NAMALWA (cell line): ENCODE results near the gene RFX5.
"Not testable (repeated sequence)": the region's sequence is repeated elsewhere in the genome, so short reads cannot be mapped to it uniquely, and the experiment has no call there.

Experiments used
- DNase-seq: peaks from one replicate; pipeline ENCODE4 v3.0.0-alpha.2; 2015; ENCODE audit warnings: low spot score

The RFX5 gene

GRCh38 chr1:151362308-151363155 is 15.5 kb upstream of the RFX5 start:
- no peak for DNase-seq

DNA sequence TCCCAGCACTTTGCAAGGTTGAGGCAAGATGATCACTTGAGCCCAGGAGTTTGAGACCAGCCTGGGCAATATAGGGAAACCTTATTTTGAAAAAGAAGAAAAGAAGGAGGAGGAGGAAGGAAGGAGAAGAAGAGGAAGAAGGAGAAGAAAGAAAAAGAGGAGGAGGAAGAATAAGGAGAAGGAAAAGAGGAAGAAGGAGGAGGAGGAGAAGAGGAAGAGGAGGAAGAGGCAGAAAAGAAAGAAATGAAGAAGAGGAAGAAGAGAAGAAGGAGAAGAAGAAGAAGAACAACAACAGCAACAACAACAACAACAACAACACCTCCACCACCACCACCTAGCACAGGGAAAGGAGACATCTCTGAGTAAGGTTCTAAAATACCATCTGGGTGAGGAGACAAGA is 14.8 kb upstream of the RFX5 start:
- no peak for DNase-seq

- no peak for DNase-seq
Measured at GRCh38 chr1:151356696-151357095, 9.6 kb upstream of the RFX5 start.

GRCh38 chr1:151352021-151352718 is 5.1 kb upstream of the RFX5 start:
- DNase-seq, result peak; percentile 51

DNA sequence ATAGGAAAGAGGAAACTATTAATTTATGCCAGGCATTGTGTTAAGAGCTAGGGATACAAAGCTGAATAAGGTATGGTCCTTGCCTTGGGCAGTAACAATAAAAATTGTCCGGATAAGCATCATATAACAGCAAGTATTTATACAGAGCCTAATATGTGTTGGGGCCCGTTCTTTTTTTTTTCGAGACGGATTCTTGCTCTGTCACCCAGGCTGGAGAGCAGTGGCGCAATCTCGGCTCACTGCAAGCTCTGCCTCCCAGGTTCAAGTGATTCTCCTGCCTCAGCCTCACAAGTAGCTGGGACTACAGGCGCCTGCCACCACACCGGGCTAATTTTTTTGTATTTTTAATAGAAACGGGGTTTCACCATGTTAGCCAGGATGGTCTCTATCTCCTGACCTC is 3.3 kb upstream of the RFX5 start:
- not testable (repeated sequence) for DNase-seq

DNA sequence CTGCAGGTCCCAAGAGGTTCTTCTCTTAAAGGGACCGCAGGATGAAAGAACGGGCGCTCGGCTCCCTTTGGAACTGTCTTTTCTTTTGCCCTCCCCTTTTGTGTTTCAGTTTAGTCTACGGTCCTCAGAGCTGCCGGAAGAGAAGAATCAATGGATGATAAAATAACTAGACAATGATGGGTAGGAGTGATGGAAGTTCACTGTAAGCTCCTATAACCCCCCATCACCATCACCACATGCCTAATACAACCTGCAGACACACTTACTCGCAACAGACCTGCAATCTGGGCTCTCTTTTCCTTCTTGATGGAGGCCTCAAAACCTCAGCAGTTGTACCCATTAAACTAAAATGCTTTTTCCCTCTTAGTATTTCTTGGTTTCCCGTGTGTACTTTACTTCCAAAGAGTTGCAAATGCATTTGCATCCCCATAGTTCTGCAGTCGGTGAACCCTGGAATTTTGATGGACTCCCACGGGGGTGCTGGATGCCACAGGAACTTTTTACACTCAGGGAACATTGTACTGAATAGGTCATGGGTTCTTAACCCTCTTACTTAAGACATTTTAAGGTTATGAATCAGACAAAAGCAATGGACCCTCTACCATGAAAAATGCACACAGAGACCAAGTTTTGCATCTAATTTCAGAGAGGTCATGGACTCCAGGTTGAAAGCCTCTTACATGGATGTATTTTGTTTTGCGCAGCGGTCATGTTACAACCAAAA is 633 bp upstream of the RFX5 start:
- peak; percentile 51 for DNase-seq

GRCh38 chr1:151346082-151346768 is 827 bp downstream of the RFX5 start:
- DNase-seq, result peak; percentile 45

- no peak for DNase-seq
Measured at GRCh38 chr1:151344291-151344690, 2.8 kb downstream of the RFX5 start.

GRCh38 chr1:151343587-151343986 is 3.5 kb downstream of the RFX5 start:
- no peak for DNase-seq

DNA sequence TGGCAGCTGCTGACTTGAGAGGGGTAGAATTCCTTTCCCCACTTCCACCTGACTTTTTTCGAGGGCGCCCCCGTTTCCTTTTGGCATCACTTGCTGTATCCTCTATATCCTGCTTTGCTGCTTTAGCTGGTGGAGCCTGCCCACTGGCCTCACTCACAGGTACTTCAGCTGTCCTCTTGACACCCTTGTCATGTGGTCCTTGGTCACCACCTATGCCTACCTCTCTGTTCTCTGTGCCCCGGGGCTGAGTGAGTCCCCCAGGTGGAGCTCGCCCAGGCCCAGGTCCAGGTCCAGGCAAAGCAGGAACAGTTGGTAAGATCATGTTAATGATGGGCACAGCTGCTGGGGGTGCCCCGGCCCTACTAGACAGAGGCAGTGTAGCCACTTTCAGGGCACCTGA is 4.5 kb downstream of the RFX5 start:
- no peak for DNase-seq

DNA sequence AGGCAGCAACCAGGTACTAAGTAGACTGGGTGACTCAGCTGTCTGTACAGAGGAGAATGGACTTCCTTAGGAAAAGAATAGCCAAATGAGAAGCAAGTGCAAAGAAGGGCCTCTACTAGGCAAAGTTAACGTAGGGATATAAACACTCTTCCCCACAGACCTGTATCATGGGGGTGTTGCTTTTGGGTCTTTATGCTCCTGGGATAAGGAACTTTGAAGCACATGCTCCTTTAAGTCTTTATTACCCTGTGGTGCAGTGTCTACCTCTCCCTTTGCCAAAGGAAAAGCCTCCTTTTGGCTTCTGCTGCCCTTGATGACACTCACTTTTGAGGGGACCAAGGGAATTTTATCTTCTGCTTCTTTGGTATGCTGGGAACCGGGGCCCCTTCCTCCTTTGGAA is 5.0 kb downstream of the RFX5 start:
- DNase-seq, result no peak

GRCh38 chr1:151340870-151341754 is 5.9 kb downstream of the RFX5 start:
- DNase-seq, result peak; percentile 95

DNA sequence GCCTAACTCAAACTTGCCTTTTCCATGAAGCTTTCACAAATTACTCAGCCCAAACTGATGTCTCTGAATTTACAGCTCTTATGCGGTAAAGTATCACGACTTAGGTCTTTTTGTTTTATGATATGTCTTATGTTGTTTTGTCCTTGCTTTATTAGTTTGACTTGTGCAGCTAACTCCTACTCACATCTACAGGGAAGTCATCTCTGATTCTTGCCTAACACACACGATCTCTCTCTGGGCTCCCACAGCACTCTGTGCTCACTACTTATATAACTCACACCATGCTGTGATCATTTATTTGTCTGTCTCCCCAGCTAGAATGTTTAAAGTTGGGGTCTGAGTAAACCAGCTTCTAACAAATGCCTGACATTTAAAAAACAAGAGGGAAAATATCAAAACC is 10.5 kb downstream of the RFX5 start:
- DNase-seq, result no peak

GRCh38 chr1:151334822-151335221 is 12.2 kb downstream of the RFX5 start:
- no peak for DNase-seq

- DNase-seq, result no peak
Measured at GRCh38 chr1:151327903-151328674, 19.0 kb downstream of the RFX5 start.

DNA sequence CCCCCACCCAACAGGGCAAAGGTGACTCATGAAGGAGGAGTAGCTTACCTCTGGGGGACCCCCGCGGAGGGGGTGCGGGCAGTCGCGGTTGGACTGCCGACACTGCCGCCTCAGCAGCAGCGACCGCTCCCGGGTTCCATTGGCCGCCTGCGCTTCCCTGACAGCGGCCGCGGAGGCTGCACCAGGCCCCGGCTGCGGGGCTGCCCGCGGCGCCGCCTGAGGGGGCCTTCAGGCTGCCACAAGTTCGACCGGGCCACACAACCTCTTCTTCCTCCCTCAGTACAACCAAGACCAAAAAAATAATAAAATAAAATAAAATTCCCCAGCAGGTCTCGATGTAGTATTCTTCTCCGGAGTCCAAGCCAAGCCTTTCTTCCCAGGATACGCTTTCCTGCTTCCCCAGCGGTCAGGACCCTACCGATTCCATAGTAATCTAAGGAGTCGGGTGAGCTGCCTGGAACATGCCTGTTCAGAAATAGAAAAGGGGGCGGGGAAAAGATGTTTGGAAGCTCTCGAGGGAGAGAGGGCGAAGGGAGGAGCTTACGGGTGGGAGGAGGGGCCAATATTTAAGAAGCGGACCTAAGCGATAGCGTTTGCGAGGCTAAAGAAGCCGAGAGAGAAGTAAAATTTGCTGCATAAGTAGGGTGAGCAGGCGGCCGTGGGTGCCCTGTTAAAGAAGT is 19.7 kb downstream of the RFX5 start, which contains the start of gene PI4KB:
Gene PI4KB, minus strand, starts transcription at position 194 of the 680 bp plus-strand sequence. CDS start 10,935 bp downstream, outside the sequence.
- peak; percentile 99 for DNase-seq

DNA sequence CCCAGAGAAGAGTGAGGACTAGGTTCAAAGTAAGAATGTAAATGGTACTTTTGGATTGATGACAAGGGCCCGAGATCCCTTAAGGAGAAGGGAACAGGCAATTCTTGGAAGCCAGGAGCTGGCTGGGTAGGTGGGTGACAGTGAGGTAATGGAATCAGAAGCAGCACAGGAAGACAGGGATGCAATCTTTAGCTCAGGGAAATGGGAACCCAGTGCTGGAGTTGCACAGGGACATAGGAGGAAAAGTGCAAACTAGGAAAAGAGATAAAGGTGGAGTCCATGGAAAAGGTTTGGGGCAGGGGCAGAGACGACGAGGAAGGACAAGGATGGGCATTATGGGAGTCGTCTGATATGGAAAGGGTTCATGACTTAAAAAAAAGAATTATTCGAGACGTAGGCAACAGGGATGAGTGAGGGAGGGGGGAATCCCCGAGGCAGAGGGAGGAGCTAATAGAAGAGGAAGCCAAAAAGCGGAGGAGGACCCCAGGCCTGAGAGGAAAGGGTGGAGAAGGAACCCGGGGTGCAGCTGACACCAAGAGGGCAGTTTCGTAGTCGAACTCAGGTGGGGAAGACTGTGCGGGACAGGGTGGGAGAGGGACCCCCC is 20.3 kb downstream of the RFX5 start:
- DNase-seq, result peak; percentile 73

DNA sequence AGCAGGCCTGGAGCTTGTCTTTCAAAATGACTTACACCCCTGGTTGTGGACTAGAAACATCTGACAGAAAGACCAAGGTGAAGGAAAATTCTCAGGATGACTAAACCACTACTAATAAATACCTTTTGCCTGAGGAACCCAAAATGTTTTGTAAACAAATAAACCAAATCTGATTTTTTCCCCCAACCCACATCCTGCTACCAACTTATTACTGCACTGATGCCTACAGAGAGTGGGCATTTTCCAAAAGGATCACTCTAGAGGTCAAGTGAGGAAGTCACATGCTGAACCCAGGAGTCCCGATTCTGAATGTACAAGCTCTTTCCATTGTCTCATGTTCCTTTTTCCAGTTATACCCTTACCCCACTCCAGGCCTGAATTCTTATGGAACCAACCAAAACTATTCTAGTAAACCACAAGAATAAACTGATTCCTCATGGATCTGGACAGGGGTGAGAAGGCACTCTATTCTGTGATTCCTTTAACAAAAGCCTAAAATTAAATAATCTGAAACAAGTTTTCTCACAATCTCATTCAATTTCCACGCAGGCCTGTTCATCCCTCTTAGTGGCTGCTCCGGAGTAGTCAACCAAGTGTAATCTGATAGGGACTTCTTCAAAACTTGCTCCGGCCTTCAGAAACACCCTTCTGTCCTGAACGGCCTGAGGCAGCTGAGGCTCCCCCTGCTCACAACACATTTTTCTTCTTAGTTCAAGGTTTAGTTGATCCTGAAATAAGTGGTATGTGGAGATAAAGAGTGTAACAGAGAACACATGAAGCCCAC is 21.2 kb downstream of the RFX5 start:
- no peak for DNase-seq
